Measurements from ENCODE around the gene PTPRN2. TPM values are rescaled to one million over a fixed set of nuclear protein-coding genes. Genes with fewer than 3 reads are reported as not detected.

Gene PTPRN2
- total and polyA plus RNA-seq, 2 donors (not counting 3 experiments of a cell fraction or from before 2014, with no cell fraction given): 0.62 to 0.88 TPM

DNA sequence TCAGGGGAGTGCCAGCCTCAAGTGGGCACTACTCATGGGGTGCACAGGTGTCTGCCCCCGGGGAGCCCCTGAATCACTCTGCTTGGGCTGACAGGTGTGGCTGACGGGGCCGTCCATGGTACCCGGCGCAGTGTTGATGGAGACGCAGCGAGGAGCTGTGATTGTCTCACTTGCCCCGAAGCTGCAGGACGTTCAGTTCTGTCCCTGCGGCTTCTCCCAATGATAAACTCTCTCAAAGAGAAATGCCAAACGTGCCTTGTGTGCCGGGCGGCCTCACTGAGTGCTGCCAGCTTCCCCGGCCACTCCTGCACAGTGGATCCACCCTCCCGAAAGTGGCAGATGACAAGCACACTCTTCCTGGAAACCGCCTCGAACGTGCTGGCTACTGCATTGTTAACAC is 1047.6 kb downstream of the PTPRN2 start:
- H3K79me2 ChIP-seq (ENCODE audit: control insufficient read depth, insufficient read depth, low read length): no peaks in the 10 kb centered on the region
- H3K27ac ChIP-seq (ENCODE audit: insufficient read depth, low read depth, low read length): no peak overlapping the region
- TF ChIP-seq JUN (IDR thresholded peaks at IDR 0.05; ENCODE audit: borderline replicate concordance, insufficient read depth, insufficient read length, low read depth) (no peak), MYC (IDR thresholded peaks at IDR 0.05; ENCODE audit: low read depth, low read length) (no peak), POLR2AphosphoS5 (IDR thresholded peaks at IDR 0.05; ENCODE audit: insufficient read depth, low read depth, low read length) (no peak), FOS (IDR thresholded peaks at IDR 0.05; ENCODE audit: borderline replicate concordance, insufficient read depth, low read length) (no peak), POLR2A (IDR thresholded peaks at IDR 0.05; ENCODE audit: low read depth, low read length) (no peak), GATA2 (IDR thresholded peaks at IDR 0.05; ENCODE audit: insufficient read depth, insufficient read length, low read depth, low read length) (no peak), EZH2 (IDR thresholded peaks at IDR 0.05; ENCODE audit: borderline replicate concordance, low read depth, low read length, severe bottlenecking) (no peak)
- TF ChIP-seq, protein P1, sequence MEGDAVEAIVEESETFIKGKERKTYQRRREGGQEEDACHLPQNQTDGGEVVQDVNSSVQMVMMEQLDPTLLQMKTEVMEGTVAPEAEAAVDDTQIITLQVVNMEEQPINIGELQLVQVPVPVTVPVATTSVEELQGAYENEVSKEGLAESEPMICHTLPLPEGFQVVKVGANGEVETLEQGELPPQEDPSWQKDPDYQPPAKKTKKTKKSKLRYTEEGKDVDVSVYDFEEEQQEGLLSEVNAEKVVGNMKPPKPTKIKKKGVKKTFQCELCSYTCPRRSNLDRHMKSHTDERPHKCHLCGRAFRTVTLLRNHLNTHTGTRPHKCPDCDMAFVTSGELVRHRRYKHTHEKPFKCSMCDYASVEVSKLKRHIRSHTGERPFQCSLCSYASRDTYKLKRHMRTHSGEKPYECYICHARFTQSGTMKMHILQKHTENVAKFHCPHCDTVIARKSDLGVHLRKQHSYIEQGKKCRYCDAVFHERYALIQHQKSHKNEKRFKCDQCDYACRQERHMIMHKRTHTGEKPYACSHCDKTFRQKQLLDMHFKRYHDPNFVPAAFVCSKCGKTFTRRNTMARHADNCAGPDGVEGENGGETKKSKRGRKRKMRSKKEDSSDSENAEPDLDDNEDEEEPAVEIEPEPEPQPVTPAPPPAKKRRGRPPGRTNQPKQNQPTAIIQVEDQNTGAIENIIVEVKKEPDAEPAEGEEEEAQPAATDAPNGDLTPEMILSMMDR (IDR thresholded peaks at IDR 0.05; ENCODE audit: extremely low read depth in 1 of 2, insufficient read depth in 1 of 2, low read depth in 1 of 2, low read length in 2 of 2): no peak
- TF ChIP-seq, protein P2, sequence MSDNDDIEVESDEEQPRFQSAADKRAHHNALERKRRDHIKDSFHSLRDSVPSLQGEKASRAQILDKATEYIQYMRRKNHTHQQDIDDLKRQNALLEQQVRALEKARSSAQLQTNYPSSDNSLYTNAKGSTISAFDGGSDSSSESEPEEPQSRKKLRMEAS (IDR thresholded peaks at IDR 0.05; ENCODE audit: insufficient read depth, insufficient read length): no peak
- POLR2A ChIA-PET: no interaction called here
- intact Hi-C loops (cut with micrococcal nuclease) (no loop called here), dilution Hi-C loops (cut with MboI; ENCODE audit: extremely low pct_ligation_motif_present, low sequenced_read_pairs) (no loop called here)
- H3K4me3 ChIP-seq (replicated peaks in 1 of 3; ENCODE audit: insufficient read depth in 1 of 3, low read depth in 1 of 3, low read length in 3 of 3): no peak overlapping the region
- no peak overlapping the region for H2AFZ ChIP-seq (ENCODE audit: low read depth, low read length)
- no peaks in the 10 kb centered on the region for H3K27me3 ChIP-seq (ENCODE audit: control insufficient read depth in 2 of 2, insufficient read depth in 2 of 2, low read length in 2 of 2)
- H3K4me2 ChIP-seq (ENCODE audit: insufficient read depth, low read length): no peak overlapping the region
- H3K9me1 ChIP-seq (replicated peaks; ENCODE audit: control insufficient read depth, extremely low read depth, insufficient read depth, low read length): no peaks in the 10 kb centered on the region
- H3K9me3 ChIP-seq (replicated peaks; ENCODE audit: control insufficient read depth, insufficient read depth, low read length): no peaks in the 10 kb centered on the region
- FAIRE-seq (no peak), DNase-seq (ENCODE audit: low read depth, low spot score) (no peak)
- no peak overlapping the region for H3K9ac ChIP-seq (replicated peaks; ENCODE audit: extremely low read depth, insufficient read depth, low read length)
- no TSS peak for BruUV-seq (replicated peaks)
- H4K20me1 ChIP-seq (replicated peaks; ENCODE audit: control insufficient read depth, extremely low read depth, insufficient read depth, low read length): no peaks in the 10 kb centered on the region
- no peaks in the 10 kb centered on the region for H3K4me1 ChIP-seq (ENCODE audit: control insufficient read depth, extremely low read depth, insufficient read depth, low read length)
- CTCF ChIA-PET: no interaction called here
- no peaks in the 10 kb centered on the region for H3K36me3 ChIP-seq (ENCODE audit: control insufficient read depth in 2 of 2, extremely low read depth in 1 of 2, insufficient read depth in 2 of 2, low read length in 2 of 2)

Data from endothelial cell of umbilical vein (primary cell).